ENCODE measurements around the gene LGALS7B.

- TF ChIP-seq MAZ (IDR thresholded peaks at IDR 0.05; ENCODE audit: borderline replicate concordance, low read depth, low read length) (no peak), POLR2A (IDR thresholded peaks at IDR 0.05; ENCODE audit: low read depth, low read length) (no peak), CTCF (conservative IDR thresholded peaks at IDR 0.05; ENCODE audit: low read depth, low read length) (no peak), USF2 (IDR thresholded peaks at IDR 0.05; ENCODE audit: low read depth, low read length) (no peak), CEBPB (IDR thresholded peaks at IDR 0.05; ENCODE audit: low read depth, low read length) (no peak), BHLHE40 (IDR thresholded peaks at IDR 0.05; ENCODE audit: low read depth, low read length) (no peak), RAD21 (IDR thresholded peaks at IDR 0.05; ENCODE audit: low read length) (no peak), ELK1 (IDR thresholded peaks at IDR 0.05; ENCODE audit: borderline replicate concordance, low read depth, low read length) (no peak), MXI1 (IDR thresholded peaks at IDR 0.05; ENCODE audit: borderline replicate concordance, low read depth, low read length) (no peak), FOS (IDR thresholded peaks at IDR 0.05; ENCODE audit: low read depth, low read length) (no peak), RFX5 (IDR thresholded peaks at IDR 0.05; ENCODE audit: low read depth, low read length) (no peak), RCOR1 (IDR thresholded peaks at IDR 0.05; ENCODE audit: insufficient replicate concordance, low read length) (no peak)
Measured at GRCh38 chr19:38840583-38840968, 51.6 kb downstream of the LGALS7B start.
